ENCODE measurements around the gene JPT2.
"Not testable (repeated sequence)": the region's sequence is repeated elsewhere in the genome, so short reads cannot be mapped to it uniquely, and the experiment has no call there.

Gene JPT2

GRCh38 chr16:1712791-1713261 is 34.7 kb downstream of the JPT2 start:
- no peak for TF ChIP-seq EZH2 (IDR thresholded peaks at IDR 0.05; ENCODE audit: borderline replicate concordance, low read depth, low read length, severe bottlenecking)
- Histone ChIP-seq H2AFZ (ENCODE audit: low read depth, low read length) (no peak overlapping the region), H3K36me3 (ENCODE audit: insufficient read depth, low read length) (peaks cover 28% of the 10 kb centered on the region), H3K4me3 (ENCODE audit: low read depth in 1 of 2, low read length in 2 of 2) (no peak overlapping the region), H3K27ac (ENCODE audit: low read length) (no peak overlapping the region), H3K9me3 (ENCODE audit: insufficient read depth, low read length, severe bottlenecking) (no peaks in the 10 kb centered on the region), H4K20me1 (ENCODE audit: insufficient read depth, low read length) (peaks cover 66% of the 10 kb centered on the region), H3K4me1 (ENCODE audit: insufficient read depth, low read length) (peaks cover 17% of the 10 kb centered on the region), H3K9ac (ENCODE audit: low read depth, low read length) (no peak overlapping the region), H3K79me2 (ENCODE audit: insufficient read depth, low read length) (peaks cover 92% of the 10 kb centered on the region), H3K4me2 (ENCODE audit: insufficient read depth, low read length) (no peak overlapping the region), H3K27me3 (ENCODE audit: insufficient read depth, low read length, poor library complexity) (no peaks in the 10 kb centered on the region)
- DNase-seq (no peak), ATAC-seq (ENCODE audit: insufficient read depth, low read depth) (no peak)

- peaks cover 87% of the 10 kb centered on the region for H3K79me2 ChIP-seq (ENCODE audit: insufficient read depth, low read length)
- no peak overlapping the region for H3K4me2 ChIP-seq (ENCODE audit: insufficient read depth, low read length)
- no peak for TF ChIP-seq EZH2 (IDR thresholded peaks at IDR 0.05; ENCODE audit: borderline replicate concordance, low read depth, low read length, severe bottlenecking)
- TF ChIP-seq, protein P1, sequence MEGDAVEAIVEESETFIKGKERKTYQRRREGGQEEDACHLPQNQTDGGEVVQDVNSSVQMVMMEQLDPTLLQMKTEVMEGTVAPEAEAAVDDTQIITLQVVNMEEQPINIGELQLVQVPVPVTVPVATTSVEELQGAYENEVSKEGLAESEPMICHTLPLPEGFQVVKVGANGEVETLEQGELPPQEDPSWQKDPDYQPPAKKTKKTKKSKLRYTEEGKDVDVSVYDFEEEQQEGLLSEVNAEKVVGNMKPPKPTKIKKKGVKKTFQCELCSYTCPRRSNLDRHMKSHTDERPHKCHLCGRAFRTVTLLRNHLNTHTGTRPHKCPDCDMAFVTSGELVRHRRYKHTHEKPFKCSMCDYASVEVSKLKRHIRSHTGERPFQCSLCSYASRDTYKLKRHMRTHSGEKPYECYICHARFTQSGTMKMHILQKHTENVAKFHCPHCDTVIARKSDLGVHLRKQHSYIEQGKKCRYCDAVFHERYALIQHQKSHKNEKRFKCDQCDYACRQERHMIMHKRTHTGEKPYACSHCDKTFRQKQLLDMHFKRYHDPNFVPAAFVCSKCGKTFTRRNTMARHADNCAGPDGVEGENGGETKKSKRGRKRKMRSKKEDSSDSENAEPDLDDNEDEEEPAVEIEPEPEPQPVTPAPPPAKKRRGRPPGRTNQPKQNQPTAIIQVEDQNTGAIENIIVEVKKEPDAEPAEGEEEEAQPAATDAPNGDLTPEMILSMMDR (IDR thresholded peaks at IDR 0.05; ENCODE audit: borderline replicate concordance, extremely low read depth, low read length, poor library complexity, severe bottlenecking), result no peak
- H3K9me3 ChIP-seq (ENCODE audit: insufficient read depth, low read length, severe bottlenecking), result no peaks in the 10 kb centered on the region
- peaks cover 22% of the 10 kb centered on the region for H3K36me3 ChIP-seq (ENCODE audit: insufficient read depth, low read length)
- H2AFZ ChIP-seq (ENCODE audit: low read depth, low read length), result no peak overlapping the region
- DNase-seq, result no peak
- no peak for ATAC-seq (ENCODE audit: insufficient read depth, low read depth)
- H3K9ac ChIP-seq (ENCODE audit: low read depth, low read length), result no peak overlapping the region
- H3K27ac ChIP-seq (ENCODE audit: low read length), result no peak overlapping the region
- peaks cover 61% of the 10 kb centered on the region for H4K20me1 ChIP-seq (ENCODE audit: insufficient read depth, low read length)
- no peak overlapping the region for H3K4me3 ChIP-seq (ENCODE audit: low read depth in 1 of 2, low read length in 2 of 2)
- H3K27me3 ChIP-seq (ENCODE audit: insufficient read depth, low read length, poor library complexity), result no peaks in the 10 kb centered on the region
- peaks cover 12% of the 10 kb centered on the region for H3K4me1 ChIP-seq (ENCODE audit: insufficient read depth, low read length)
These were observed 35.3 kb downstream of the JPT2 start for GRCh38 chr16:1713331-1713730.

DNA sequence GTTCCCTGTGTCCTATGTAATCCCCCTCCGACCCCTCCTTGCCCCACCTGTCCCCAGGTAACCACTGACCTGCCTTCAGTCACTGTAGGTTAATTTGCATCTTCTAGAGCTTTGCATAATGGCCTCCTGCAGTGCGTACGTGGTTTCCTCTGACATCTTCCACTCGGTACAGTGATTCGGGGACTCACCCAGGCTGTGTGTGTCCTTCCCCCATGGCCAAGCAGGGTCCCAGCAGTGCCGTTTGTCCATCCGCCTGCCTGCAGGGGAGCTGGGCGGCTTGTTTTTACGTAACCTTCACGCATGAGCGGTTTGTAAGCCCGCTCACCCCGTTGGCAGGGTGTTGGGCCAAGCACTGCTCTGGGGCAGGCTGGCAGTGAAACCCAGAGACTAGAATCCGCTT is 35.9 kb downstream of the JPT2 start:
- H3K4me2 ChIP-seq (ENCODE audit: insufficient read depth, low read length), result no peak overlapping the region
- DNase-seq (no peak), ATAC-seq (ENCODE audit: insufficient read depth, low read depth) (no peak)
- peaks cover 58% of the 10 kb centered on the region for H4K20me1 ChIP-seq (ENCODE audit: insufficient read depth, low read length)
- peaks cover 16% of the 10 kb centered on the region for H3K36me3 ChIP-seq (ENCODE audit: insufficient read depth, low read length)
- H3K4me1 ChIP-seq (ENCODE audit: insufficient read depth, low read length), result peaks cover 6% of the 10 kb centered on the region; the same call in 1 of the 2 replicates
- H3K27ac ChIP-seq (ENCODE audit: low read length), result no peak overlapping the region
- no peak overlapping the region for H3K4me3 ChIP-seq (ENCODE audit: low read depth in 1 of 2, low read length in 2 of 2)
- H3K9me3 ChIP-seq (ENCODE audit: insufficient read depth, low read length, severe bottlenecking), result no peaks in the 10 kb centered on the region
- no peak overlapping the region for H2AFZ ChIP-seq (ENCODE audit: low read depth, low read length)
- no peak overlapping the region for H3K9ac ChIP-seq (ENCODE audit: low read depth, low read length)
- no peaks in the 10 kb centered on the region for H3K27me3 ChIP-seq (ENCODE audit: insufficient read depth, low read length, poor library complexity)
- TF ChIP-seq EZH2 (IDR thresholded peaks at IDR 0.05; ENCODE audit: borderline replicate concordance, low read depth, low read length, severe bottlenecking), result no peak
- TF ChIP-seq, protein P1 (IDR thresholded peaks at IDR 0.05; ENCODE audit: borderline replicate concordance, extremely low read depth, low read length, poor library complexity, severe bottlenecking), result no peak
- peaks cover 84% of the 10 kb centered on the region for H3K79me2 ChIP-seq (ENCODE audit: insufficient read depth, low read length)

DNA sequence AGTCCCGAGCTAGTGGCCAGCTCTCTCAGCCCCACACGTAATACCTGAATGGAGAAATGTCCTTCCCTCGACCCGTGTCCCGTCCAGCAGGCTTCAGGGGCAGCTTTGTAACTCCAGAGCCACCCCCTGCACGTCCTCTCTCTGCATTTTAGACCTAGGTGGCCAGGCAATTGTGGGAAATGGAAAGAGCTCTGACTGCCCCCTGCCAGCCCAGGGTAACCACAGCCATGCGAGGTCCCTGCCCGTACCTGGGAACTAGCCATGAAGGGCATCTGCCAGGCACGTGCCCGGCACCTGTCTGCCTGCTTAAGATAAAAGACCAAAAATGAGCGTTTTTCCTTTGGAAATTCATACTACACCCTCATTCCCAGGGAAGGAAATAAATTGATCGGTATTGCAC is 37.1 kb downstream of the JPT2 start:
- H3K27ac ChIP-seq (ENCODE audit: low read length), result no peak overlapping the region
- no peak overlapping the region for H2AFZ ChIP-seq (ENCODE audit: low read depth, low read length)
- no peak for ATAC-seq (ENCODE audit: insufficient read depth, low read depth)
- H3K9ac ChIP-seq (ENCODE audit: low read depth, low read length), result no peak overlapping the region
- TF ChIP-seq EZH2 (IDR thresholded peaks at IDR 0.05; ENCODE audit: borderline replicate concordance, low read depth, low read length, severe bottlenecking), result no peak
- TF ChIP-seq, protein P1 (IDR thresholded peaks at IDR 0.05; ENCODE audit: borderline replicate concordance, extremely low read depth, low read length, poor library complexity, severe bottlenecking), result no peak
- no peak overlapping the region for H3K4me2 ChIP-seq (ENCODE audit: insufficient read depth, low read length)
- H3K4me1 ChIP-seq (ENCODE audit: insufficient read depth, low read length), result no peaks in the 10 kb centered on the region
- H3K36me3 ChIP-seq (ENCODE audit: insufficient read depth, low read length), result peaks cover 16% of the 10 kb centered on the region
- H4K20me1 ChIP-seq (ENCODE audit: insufficient read depth, low read length), result peaks cover 48% of the 10 kb centered on the region
- H3K4me3 ChIP-seq (ENCODE audit: low read depth in 1 of 2, low read length in 2 of 2), result no peak overlapping the region
- no peaks in the 10 kb centered on the region for H3K9me3 ChIP-seq (ENCODE audit: insufficient read depth, low read length, severe bottlenecking)
- no peaks in the 10 kb centered on the region for H3K27me3 ChIP-seq (ENCODE audit: insufficient read depth, low read length, poor library complexity)
- no peak for DNase-seq
- H3K79me2 ChIP-seq (ENCODE audit: insufficient read depth, low read length), result peaks cover 77% of the 10 kb centered on the region

DNA sequence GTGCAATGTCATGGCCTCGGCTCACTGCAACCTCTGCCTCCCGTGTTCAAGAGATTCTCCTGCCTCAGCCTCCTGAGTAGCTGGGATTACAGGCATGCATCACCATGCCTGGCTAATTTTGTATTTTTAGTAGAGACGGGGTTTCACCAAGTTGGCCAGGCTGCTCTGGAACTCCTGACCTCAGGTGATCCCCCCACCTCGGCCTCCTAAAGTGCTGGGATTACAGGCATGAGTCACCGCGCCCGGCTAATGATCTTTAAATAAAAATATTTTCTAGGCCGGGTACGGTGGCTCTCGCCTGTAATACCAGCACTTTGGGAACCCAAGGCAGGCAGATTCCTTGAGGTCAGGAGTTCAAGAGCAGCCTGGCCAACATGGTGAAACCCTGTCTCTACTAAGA is 40.2 kb downstream of the JPT2 start:
- not testable (repeated sequence) for H3K9ac ChIP-seq (ENCODE audit: low read depth, low read length); H2AFZ ChIP-seq (ENCODE audit: low read depth, low read length); DNase-seq; H3K4me3 ChIP-seq (ENCODE audit: low read depth in 1 of 2, low read length in 2 of 2); H3K27ac ChIP-seq (ENCODE audit: low read length); H3K27me3 ChIP-seq (ENCODE audit: insufficient read depth, low read length, poor library complexity); H3K4me2 ChIP-seq (ENCODE audit: insufficient read depth, low read length); H3K9me3 ChIP-seq (ENCODE audit: insufficient read depth, low read length, severe bottlenecking); ATAC-seq (ENCODE audit: insufficient read depth, low read depth)
- Histone ChIP-seq H3K36me3 (ENCODE audit: insufficient read depth, low read length) (peaks cover 12% of the 10 kb centered on the region), H4K20me1 (ENCODE audit: insufficient read depth, low read length) (peaks cover 27% of the 10 kb centered on the region), H3K4me1 (ENCODE audit: insufficient read depth, low read length) (peaks cover 22% of the 10 kb centered on the region), H3K79me2 (ENCODE audit: insufficient read depth, low read length) (peaks cover 53% of the 10 kb centered on the region)

Measured in DND-41 (cell line).